Measurements from ENCODE around the gene CNNM2.
"Not testable (repeated sequence)": the region's sequence is repeated elsewhere in the genome, so short reads cannot be mapped to it uniquely, and the experiment has no call there.

CNNM2 gene

DNA sequence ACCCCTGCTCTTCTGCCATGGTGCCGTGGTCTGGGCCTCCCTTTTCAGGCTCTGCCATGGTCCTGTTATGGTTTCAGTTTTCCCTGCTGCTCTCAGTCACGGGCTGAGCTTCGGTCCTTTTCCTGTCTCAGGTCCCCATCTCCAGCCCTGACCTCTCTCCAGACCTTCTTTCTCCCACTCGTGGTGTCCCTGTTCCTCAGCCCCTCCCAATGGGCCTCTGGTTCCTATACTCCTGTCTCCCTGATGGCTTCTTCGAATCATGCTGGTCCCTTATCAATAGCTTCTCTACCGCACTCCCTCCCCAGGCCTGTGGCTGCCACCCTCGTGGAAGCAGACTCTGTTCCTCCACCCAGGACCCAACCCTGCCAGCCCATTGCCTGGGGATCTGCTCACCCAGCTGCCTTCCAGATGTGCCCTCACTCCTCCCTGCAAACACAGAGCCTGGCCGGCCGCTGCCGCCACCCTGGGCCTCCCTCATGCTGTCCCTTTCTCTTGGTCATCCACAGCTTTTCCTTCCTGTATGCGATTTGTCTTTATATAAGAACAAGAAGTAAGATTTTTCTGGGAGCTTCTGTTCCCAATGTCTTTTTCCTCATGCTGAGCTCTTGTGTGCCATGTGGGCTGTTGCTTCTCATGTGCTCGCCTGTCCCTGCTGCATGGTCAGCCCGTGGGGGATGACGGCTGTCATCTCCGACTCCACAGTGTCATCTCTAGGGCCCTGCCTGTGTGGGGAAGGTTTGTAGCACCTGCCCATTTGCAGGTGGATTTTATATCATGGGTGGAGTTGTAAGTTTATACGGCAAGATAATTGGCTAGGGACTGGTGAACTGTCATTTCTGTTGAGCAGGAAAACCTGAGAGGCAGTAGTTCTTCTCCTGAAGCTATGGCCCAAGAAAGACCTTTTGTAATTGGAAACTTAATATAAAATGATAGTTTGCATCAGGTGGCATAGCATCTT is 148.3 kb downstream of the CNNM2 start:
- peaks cover 27 to 56% (median 47%) of the 10 kb centered on the region in 10 experiments for H3K4me1 ChIP-seq
- peaks cover 0 to 14% (median 0%) of the 10 kb centered on the region in 11 experiments; a peak in 4 of 22 replicates for H4K20me1 ChIP-seq
- H3K9me3 ChIP-seq (replicated peaks in 1 of 11) = 0 out of 22 replicates have a peak, but pooled peaks cover 0 to 8% (median 0%) of the 10 kb centered on the region in 11 experiments
- H3K4me3 ChIP-seq = no peak overlapping the region
- no peaks in the 10 kb centered on the region for H3K36me3 ChIP-seq
- H3K27me3 ChIP-seq = no peaks in the 10 kb centered on the region
- no peak overlapping the region for H3K9ac ChIP-seq
- H3K4me2 ChIP-seq = peak overlapping the region; percentile 38 to 63 (median 57); a peak in 20 of 22 replicates
- TF ChIP-seq Cebpa-rat (IDR thresholded peaks at IDR 0.05) = no peak
- peak overlapping the region in 3 of 11 experiments; percentile 7 to 16 (median 14); a peak in 1 of 22 replicates for H3K27ac ChIP-seq

DNA sequence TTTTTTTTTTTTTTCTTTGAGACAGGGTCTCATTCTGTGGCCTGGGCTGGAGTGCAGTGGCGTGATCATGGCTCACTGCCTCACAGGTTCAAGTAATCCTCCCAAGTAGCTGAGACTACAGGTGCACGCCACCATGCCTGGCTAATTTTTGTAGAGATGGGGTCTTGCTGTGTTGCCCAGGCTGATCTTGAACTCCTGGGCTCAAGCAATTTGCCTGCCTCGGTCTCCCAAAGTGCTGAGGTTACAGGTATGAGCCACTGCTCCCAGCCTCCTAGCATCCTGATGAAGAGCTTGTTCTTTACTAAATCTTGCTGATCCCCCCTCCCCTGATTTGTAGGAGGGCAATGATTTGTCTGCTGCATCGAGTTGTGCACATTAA is 149.0 kb downstream of the CNNM2 start:
- not testable (repeated sequence) for H3K36me3 ChIP-seq; H3K27ac ChIP-seq; H3K27me3 ChIP-seq; H3K9ac ChIP-seq; H3K9me3 ChIP-seq (replicated peaks in 1 of 11); H3K4me3 ChIP-seq; H3K4me2 ChIP-seq
- Histone ChIP-seq H3K4me1 (peaks cover 31 to 63% (median 54%) of the 10 kb centered on the region in 10 experiments), H4K20me1 (peaks cover 0 to 14% (median 0%) of the 10 kb centered on the region in 11 experiments; a peak in 4 of 22 replicates)

DNA sequence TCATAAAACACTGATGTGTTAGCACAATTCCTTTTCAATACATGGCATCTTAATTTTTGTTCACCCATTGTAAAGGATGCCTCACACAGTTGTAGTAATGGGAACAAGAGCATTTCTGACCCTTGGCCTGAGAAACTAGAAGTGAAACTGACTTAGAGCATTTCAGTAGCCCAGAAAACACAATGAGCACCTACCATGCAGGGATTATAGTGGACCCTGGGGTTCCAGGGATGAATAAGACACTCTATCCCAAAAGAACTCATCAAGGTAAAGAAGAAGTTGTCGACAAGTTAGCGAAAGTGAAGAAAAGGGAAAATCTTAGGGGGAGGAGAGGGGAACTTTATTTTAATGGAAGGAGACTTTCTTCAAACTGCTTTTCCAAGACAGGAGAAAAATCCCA is 149.4 kb downstream of the CNNM2 start:
- H3K9me3 ChIP-seq (replicated peaks in 1 of 11) = 0 out of 22 replicates have a peak, but pooled peaks cover 0 to 8% (median 0%) of the 10 kb centered on the region in 11 experiments
- no peak overlapping the region for H3K9ac ChIP-seq
- no peak overlapping the region for H3K27ac ChIP-seq
- peaks cover 0 to 14% (median 0%) of the 10 kb centered on the region in 11 experiments; a peak in 4 of 22 replicates for H4K20me1 ChIP-seq
- H3K4me2 ChIP-seq = peak overlapping the region in 1 of 11 experiments; percentile 7; a peak in 1 of 22 replicates
- H3K27me3 ChIP-seq = no peaks in the 10 kb centered on the region
- no peaks in the 10 kb centered on the region for H3K36me3 ChIP-seq
- no peak for TF ChIP-seq Cebpa-rat (IDR thresholded peaks at IDR 0.05)
- peaks cover 31 to 63% (median 54%) of the 10 kb centered on the region in 10 experiments for H3K4me1 ChIP-seq
- H3K4me3 ChIP-seq = no peak overlapping the region

DNA sequence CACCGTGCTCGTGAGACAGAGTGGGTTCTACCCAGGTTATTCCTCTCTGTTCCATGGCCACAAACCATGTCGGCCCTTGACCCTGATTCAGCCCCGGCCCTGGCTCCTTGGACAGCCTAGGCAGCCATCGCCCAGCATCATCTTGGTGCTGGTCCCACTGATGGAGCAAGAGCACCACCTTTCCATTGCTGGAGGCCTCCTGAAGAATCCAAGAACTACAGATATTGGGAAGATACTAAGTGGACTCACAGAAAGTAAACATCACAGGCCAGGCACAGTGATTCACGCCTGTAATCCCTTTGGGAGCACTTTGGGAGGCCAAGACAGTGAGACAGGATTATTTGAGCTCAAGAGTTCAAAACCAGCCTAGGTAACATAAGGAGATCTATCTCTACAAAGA is 149.9 kb downstream of the CNNM2 start:
- Histone ChIP-seq H3K4me1 (peaks cover 31 to 63% (median 54%) of the 10 kb centered on the region in 10 experiments), H3K36me3 (no peaks in the 10 kb centered on the region), H4K20me1 (peaks cover 0 to 14% (median 0%) of the 10 kb centered on the region in 11 experiments; a peak in 4 of 22 replicates), H3K4me3 (no peak overlapping the region), H3K9me3 (replicated peaks in 1 of 11) (0 out of 22 replicates have a peak, but pooled peaks cover 0 to 8% (median 0%) of the 10 kb centered on the region in 11 experiments), H3K27me3 (no peaks in the 10 kb centered on the region), H3K27ac (no peak overlapping the region), H3K9ac (no peak overlapping the region), H3K4me2 (peak overlapping the region in 1 of 11 experiments; percentile 7; a peak in 1 of 22 replicates)
- TF ChIP-seq Cebpa-rat (IDR thresholded peaks at IDR 0.05) = no peak

DNA sequence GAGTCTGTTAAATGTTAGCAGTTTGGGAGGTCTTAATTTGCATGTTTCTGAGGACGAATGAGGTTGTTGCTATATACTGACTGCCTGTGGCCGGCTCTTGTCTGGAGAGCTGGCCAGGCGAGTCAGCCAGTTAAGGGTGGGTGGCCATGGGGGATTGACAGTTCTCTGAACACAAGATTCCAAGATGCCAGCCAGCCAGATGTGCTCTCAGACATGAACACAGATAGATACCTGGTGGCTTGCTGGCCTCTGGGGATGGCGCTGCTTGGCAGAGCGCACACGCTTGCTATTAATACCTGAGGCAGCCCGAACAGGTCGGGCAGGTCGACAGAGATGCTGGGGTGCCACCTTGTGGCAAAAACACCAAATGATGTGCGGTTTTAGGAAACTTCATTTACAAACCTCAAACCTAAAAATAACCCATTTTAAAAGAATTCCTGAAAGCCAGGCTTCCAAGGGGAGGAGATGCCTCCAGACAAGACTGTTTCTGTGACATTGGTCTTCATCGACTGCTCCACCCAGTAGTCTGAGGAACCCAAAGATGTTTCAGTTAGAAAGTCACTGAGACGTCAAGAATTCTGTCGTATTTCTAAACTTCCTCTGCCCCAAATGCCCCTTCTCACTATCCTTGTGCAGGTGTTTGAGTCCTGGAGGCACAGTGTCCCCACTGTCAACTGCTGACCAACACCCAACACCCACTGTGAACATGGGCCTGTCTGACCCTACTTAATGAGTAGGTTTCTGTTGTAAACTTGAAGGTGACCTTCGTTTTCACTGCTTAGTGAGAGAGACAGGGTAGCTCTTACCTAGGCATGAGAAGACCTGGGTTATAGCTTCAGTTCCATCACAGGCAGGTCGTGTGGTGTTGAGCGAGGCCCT is 151.6 kb downstream of the CNNM2 start:
- Histone ChIP-seq H3K27ac (peak overlapping the region in 9 of 11 experiments; percentile 51 to 77 (median 70); a peak in 18 of 22 replicates), H3K4me2 (peak overlapping the region; percentile 66 to 84 (median 82))

DNA sequence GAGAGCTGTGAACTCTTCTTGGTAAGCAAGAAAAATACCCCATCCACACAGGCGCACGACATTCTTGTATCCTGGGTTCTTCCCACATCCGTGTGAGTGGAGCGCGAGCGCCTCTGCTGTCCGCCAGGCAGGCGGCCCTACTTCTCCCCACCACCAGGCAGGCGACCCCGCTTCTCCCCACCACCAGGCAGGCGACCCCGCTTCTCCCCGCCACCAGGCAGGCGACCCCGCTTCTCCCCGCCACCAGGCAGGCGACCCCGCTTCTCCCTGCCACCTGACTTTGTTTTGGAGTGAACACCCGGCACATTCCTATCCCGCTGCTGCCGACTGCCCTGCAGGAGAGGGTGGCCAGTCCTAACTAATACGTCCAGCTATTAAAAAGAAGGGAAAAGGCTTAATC is 154.2 kb downstream of the CNNM2 start:
- H3K36me3 ChIP-seq = peaks cover 0 to 14% (median under 1%) of the 10 kb centered on the region in 11 experiments; a peak in 7 of 22 replicates
- peaks cover 0 to 14% (median 0%) of the 10 kb centered on the region in 11 experiments; a peak in 4 of 22 replicates for H4K20me1 ChIP-seq
- H3K9ac ChIP-seq = no peak overlapping the region
- no peaks in the 10 kb centered on the region for H3K9me3 ChIP-seq (replicated peaks in 1 of 11)
- peak overlapping the region in 2 of 11 experiments; percentile 6 to 69; a peak in 2 of 22 replicates for H3K27ac ChIP-seq
- no peaks in the 10 kb centered on the region for H3K27me3 ChIP-seq
- no peak for TF ChIP-seq Cebpa-rat (IDR thresholded peaks at IDR 0.05)
- H3K4me2 ChIP-seq = no peak overlapping the region
- no peak overlapping the region for H3K4me3 ChIP-seq
- H3K4me1 ChIP-seq = peaks cover 22 to 46% (median 39%) of the 10 kb centered on the region in 10 experiments

More for the DNA sequence above, 151.6 kb downstream of the CNNM2 start:
- H3K4me3 ChIP-seq = no peak overlapping the region; a peak in 1 of 20 replicates
- H3K4me1 ChIP-seq = peaks cover 31 to 63% (median 54%) of the 10 kb centered on the region in 10 experiments
- no peaks in the 10 kb centered on the region for H3K36me3 ChIP-seq
- H4K20me1 ChIP-seq = peaks cover 0 to 14% (median 0%) of the 10 kb centered on the region in 11 experiments; a peak in 4 of 22 replicates
- peak overlapping the region in 9 of 11 experiments; percentile 27 to 72 (median 57); a peak in 16 of 22 replicates for H3K9ac ChIP-seq
- H3K9me3 ChIP-seq (replicated peaks in 1 of 11) = 0 out of 22 replicates have a peak, but pooled peaks cover 0 to 4% (median 0%) of the 10 kb centered on the region in 11 experiments
- H3K27me3 ChIP-seq = no peaks in the 10 kb centered on the region
- no peak for TF ChIP-seq Cebpa-rat (IDR thresholded peaks at IDR 0.05)

DNA sequence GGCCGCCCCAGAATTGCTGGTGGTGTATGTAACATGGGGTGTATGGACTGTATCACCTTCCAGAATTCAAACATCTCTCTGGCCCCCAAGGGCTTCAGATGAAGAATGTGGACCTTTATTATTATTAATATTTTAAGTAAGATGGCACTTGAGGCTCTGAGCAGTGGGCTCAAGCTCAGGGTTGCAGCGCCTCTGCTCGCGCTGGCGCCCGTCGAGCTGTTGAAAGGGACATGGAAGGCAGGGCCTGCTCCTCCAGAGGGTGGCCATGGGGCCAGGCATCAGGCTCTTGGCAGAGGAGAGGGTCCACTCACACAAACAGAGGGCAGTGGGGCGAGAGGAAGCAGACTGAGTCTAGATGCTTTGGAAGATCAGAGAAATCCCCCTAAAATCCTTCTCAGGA is 154.8 kb downstream of the CNNM2 start:
- Histone ChIP-seq H3K27me3 (no peaks in the 10 kb centered on the region), H3K4me3 (no peak overlapping the region), H3K27ac (no peak overlapping the region), H3K9ac (no peak overlapping the region), H3K4me1 (peaks cover 22 to 45% (median 38%) of the 10 kb centered on the region in 10 experiments), H4K20me1 (peaks cover 0 to 14% (median 0%) of the 10 kb centered on the region in 11 experiments; a peak in 4 of 22 replicates), H3K9me3 (replicated peaks in 1 of 11) (no peaks in the 10 kb centered on the region), H3K36me3 (peaks cover 0 to 16% (median 6%) of the 10 kb centered on the region in 11 experiments; a peak in 8 of 22 replicates), H3K4me2 (no peak overlapping the region)
- TF ChIP-seq Cebpa-rat (IDR thresholded peaks at IDR 0.05) = no peak

DNA sequence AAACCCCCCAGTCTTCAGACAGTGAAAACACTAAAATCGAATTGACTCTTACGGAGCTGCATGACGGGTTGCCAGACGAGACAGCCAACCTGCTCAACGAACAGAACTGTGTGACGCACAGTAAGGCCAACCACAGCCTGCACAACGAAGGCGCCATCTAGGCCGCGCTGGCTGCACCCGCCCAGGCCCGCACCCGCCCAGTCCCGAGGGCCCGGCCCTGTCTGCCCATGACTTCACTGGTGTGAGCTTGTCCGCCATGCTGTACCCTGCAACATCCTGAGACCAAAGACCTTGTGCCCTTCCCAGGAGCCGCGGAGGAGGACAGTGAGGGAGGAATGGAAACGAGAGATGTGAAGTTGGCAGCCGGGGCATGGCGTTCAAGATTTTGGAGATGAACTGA is 158.9 kb downstream of the CNNM2 start:
- Histone ChIP-seq H3K36me3 (peaks cover 0 to 16% (median 7%) of the 10 kb centered on the region in 11 experiments; a peak in 8 of 22 replicates), H3K4me2 (no peak overlapping the region), H3K9ac (no peak overlapping the region), H4K20me1 (peaks cover 0 to 15% (median 0%) of the 10 kb centered on the region in 11 experiments; a peak in 3 of 22 replicates), H3K4me1 (peaks cover 0 to 4% (median under 1%) of the 10 kb centered on the region in 10 experiments; a peak in 6 of 20 replicates), H3K4me3 (no peak overlapping the region), H3K9me3 (replicated peaks in 1 of 11) (no peaks in the 10 kb centered on the region), H3K27me3 (no peaks in the 10 kb centered on the region), H3K27ac (no peak overlapping the region)
- TF ChIP-seq Cebpa-rat (IDR thresholded peaks at IDR 0.05) = no peak

All from BLaER1 treated with 17β-estradiol and CSF1 and Interleukin-3, amounts not matched to agents 10 nM and 100 nM (cell line).